ENCODE measurements around the gene KLHL26. TPM values are rescaled to one million over a fixed set of nuclear protein-coding genes. Genes with fewer than 3 reads are reported as not detected.

Gene KLHL26
- polyA plus RNA-seq, 1 donor (not counting 4 experiments of a cell fraction or from before 2014, with no cell fraction given), result 0.68 TPM

DNA sequence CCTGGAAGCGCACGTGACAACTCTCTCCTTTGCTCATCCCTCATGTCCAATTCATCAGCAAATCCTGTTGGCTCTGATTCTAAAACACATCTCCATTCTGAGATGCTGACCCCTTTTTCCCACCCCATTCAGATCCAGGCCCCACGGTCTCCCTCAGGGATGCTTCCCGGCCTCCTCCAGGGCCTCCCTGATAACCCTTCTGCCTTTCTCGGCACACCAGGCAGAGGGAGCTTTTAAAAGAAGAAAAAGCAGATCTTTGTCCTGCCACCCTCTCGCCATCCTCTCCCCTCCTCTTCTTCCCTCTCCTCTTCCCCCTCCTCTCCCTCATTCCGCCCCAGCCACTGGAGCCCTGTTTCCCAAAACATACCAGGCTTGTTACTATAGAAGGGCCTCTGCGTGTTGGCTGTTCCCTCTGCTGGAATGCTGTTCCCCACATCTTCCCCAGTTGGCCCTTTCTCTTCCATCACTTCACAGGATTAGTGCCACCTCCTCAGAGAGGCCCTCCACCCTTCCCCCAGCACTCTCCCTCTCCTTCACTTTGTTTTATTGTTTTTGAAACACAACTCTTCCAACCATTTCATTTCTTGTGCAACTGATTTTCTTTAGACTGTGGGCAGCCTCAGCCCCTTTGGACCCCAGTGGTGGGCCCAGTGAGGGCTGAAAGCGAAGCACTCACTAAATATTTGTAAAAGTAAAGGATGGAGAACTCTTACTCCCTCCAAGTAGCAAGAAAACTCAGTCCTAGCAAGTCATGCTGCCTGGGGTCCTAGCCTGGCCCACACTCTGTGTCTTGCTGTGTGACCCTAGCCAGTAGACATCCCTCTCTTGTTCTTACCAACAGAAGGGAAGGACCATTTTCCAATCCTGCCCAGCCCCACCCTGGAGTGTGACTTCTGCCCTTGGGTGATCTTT, 27.8 kb upstream of the KLHL26 start:
- dilution Hi-C loops (cut with MboI; ENCODE audit: extremely low pct_ligation_motif_present, low sequenced_read_pairs), result no loop called here
- peaks cover 8% of the 10 kb centered on the region for H3K4me1 ChIP-seq (ENCODE audit: control insufficient read depth, extremely low read depth, insufficient read depth, low read length)
- H3K27me3 ChIP-seq (ENCODE audit: control insufficient read depth, extremely low read depth, insufficient read depth, low read length), result peaks cover 86% of the 10 kb centered on the region

DNA sequence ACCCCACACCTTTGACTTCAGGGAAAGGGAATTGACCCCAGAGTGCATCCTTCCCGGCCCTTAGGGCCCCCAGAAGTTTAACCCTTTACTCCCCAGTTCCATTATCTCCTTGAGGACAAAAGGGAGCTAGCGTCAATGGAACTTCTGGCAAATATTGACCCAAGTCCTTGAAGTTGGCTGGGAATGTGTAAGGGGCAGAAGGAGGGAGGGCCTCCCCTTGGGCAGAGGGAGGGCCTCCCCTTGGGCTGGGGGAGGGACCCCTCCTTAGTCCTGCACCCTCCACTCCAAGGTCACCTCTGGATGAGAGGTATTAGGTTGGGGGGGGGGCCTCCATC, 27.1 kb upstream of the KLHL26 start:
- Histone ChIP-seq H3K9me1 (ENCODE audit: control insufficient read depth, extremely low read depth, insufficient read depth, low read length) (no peaks in the 10 kb centered on the region), H3K9me3 (ENCODE audit: control insufficient read depth, low read depth, low read length) (no peaks in the 10 kb centered on the region), H3K4me3 (ENCODE audit: control insufficient read depth in 2 of 3, extremely low read depth in 1 of 3, insufficient read depth in 2 of 3, low read depth in 1 of 3, low read length in 3 of 3) (no peak overlapping the region), H3K4me1 (ENCODE audit: control insufficient read depth, extremely low read depth, insufficient read depth, low read length) (peaks cover 8% of the 10 kb centered on the region), H3K9ac (ENCODE audit: control insufficient read depth, extremely low read depth, insufficient read depth, low read length) (no peak overlapping the region), H4K20me1 (ENCODE audit: control insufficient read depth, extremely low read depth, insufficient read depth, low read length) (no peaks in the 10 kb centered on the region), H3K27me3 (ENCODE audit: control insufficient read depth, extremely low read depth, insufficient read depth, low read length) (peaks cover 93% of the 10 kb centered on the region), H2AFZ (ENCODE audit: control insufficient read depth, low read length) (no peak overlapping the region), H3K27ac (ENCODE audit: control insufficient read depth, insufficient read depth, low read length) (no peak overlapping the region), H3K79me2 (ENCODE audit: control insufficient read depth, insufficient read depth, low read length) (no peaks in the 10 kb centered on the region), H3K36me3 (ENCODE audit: control insufficient read depth in 2 of 2, extremely low read depth in 1 of 2, insufficient read depth in 2 of 2, low read length in 2 of 2) (no peaks in the 10 kb centered on the region), H3K4me2 (ENCODE audit: control insufficient read depth, extremely low read depth, insufficient read depth, low read depth, low read length) (no peak overlapping the region)
- no peak for DNase-seq (ENCODE audit: low read depth, low spot score)
- dilution Hi-C loops (cut with MboI; ENCODE audit: extremely low pct_ligation_motif_present, low sequenced_read_pairs), result no loop called here
- FAIRE-seq, result no peak
- TF ChIP-seq EZH2 (IDR thresholded peaks at IDR 0.05; ENCODE audit: low read length), result no peak
- TF ChIP-seq, protein P1, sequence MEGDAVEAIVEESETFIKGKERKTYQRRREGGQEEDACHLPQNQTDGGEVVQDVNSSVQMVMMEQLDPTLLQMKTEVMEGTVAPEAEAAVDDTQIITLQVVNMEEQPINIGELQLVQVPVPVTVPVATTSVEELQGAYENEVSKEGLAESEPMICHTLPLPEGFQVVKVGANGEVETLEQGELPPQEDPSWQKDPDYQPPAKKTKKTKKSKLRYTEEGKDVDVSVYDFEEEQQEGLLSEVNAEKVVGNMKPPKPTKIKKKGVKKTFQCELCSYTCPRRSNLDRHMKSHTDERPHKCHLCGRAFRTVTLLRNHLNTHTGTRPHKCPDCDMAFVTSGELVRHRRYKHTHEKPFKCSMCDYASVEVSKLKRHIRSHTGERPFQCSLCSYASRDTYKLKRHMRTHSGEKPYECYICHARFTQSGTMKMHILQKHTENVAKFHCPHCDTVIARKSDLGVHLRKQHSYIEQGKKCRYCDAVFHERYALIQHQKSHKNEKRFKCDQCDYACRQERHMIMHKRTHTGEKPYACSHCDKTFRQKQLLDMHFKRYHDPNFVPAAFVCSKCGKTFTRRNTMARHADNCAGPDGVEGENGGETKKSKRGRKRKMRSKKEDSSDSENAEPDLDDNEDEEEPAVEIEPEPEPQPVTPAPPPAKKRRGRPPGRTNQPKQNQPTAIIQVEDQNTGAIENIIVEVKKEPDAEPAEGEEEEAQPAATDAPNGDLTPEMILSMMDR (optimal IDR thresholded peaks at IDR 0.05 in 1 of 3, IDR thresholded peaks at IDR 0.05 in 1 of 3, conservative IDR thresholded peaks at IDR 0.05 in 1 of 3; ENCODE audit: extremely low read depth in 1 of 3, insufficient read depth in 2 of 3, low read length in 3 of 3), result no peak

More for the DNA sequence above, 27.8 kb upstream of the KLHL26 start:
- Histone ChIP-seq H3K9me1 (ENCODE audit: control insufficient read depth, extremely low read depth, insufficient read depth, low read length) (no peaks in the 10 kb centered on the region), H3K4me2 (ENCODE audit: control insufficient read depth, extremely low read depth, insufficient read depth, low read depth, low read length) (no peak overlapping the region), H4K20me1 (ENCODE audit: control insufficient read depth, extremely low read depth, insufficient read depth, low read length) (no peaks in the 10 kb centered on the region), H3K9me3 (ENCODE audit: control insufficient read depth, low read depth, low read length) (no peaks in the 10 kb centered on the region), H3K36me3 (ENCODE audit: control insufficient read depth in 2 of 2, extremely low read depth in 1 of 2, insufficient read depth in 2 of 2, low read length in 2 of 2) (no peaks in the 10 kb centered on the region), H3K4me3 (ENCODE audit: control insufficient read depth in 2 of 3, extremely low read depth in 1 of 3, insufficient read depth in 2 of 3, low read depth in 1 of 3, low read length in 3 of 3) (no peak overlapping the region), H3K27ac (ENCODE audit: control insufficient read depth, insufficient read depth, low read length) (no peak overlapping the region), H3K79me2 (ENCODE audit: control insufficient read depth, insufficient read depth, low read length) (no peaks in the 10 kb centered on the region), H2AFZ (ENCODE audit: control insufficient read depth, low read length) (no peak overlapping the region), H3K9ac (ENCODE audit: control insufficient read depth, extremely low read depth, insufficient read depth, low read length) (no peak overlapping the region)
- DNase-seq (ENCODE audit: low read depth, low spot score) (no peak), FAIRE-seq (no peak)
- TF ChIP-seq, protein P1 (optimal IDR thresholded peaks at IDR 0.05 in 1 of 3, IDR thresholded peaks at IDR 0.05 in 1 of 3, conservative IDR thresholded peaks at IDR 0.05 in 1 of 3; ENCODE audit: extremely low read depth in 1 of 3, insufficient read depth in 2 of 3, low read length in 3 of 3), result no peak
- no peak for TF ChIP-seq EZH2 (IDR thresholded peaks at IDR 0.05; ENCODE audit: low read length)
